ENCODE data around the gene BAZ2B. TPM values are rescaled to one million over a fixed set of nuclear protein-coding genes. Genes with fewer than 3 reads are reported as not detected.
"Not testable (repeated sequence)": the region's sequence is repeated elsewhere in the genome, so short reads cannot be mapped to it uniquely, and the experiment has no call there.

The BAZ2B gene
- total RNA-seq, 2 experiments from 2014 or later = 8.1 to 8.4 TPM

DNA sequence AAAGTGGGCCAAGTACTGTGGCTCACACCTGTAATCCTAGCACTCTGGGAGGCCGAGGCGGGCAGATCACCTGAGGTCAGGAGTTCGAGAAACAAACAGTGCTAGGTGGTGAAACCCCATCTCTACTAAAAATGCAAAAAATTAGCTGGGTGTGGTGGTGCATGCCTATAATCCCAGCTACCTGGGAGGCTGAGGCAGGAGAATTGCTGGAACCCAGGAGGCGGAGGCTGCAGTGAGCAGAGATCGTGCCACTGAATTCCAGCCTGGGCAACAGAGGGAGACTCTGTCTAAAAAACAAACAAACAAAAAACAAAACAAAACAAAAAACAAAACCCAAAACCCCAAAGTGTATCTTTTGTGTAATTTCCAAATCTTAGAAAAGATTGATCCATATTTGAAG lies 214.2 kb downstream of the BAZ2B start:
- H3K9me3 Mint-ChIP-seq (ENCODE audit: low read depth); intact Hi-C loops (cut with DNase I, micrococcal nuclease); ATAC-seq; POLR2A ChIA-PET; CTCF ChIA-PET; H3K4me3 Mint-ChIP-seq; DNase-seq; H3K4me1 Mint-ChIP-seq; H3K27ac Mint-ChIP-seq; H3K36me3 Mint-ChIP-seq (ENCODE audit: low read depth); H3K27me3 Mint-ChIP-seq: not testable (repeated sequence)

DNA sequence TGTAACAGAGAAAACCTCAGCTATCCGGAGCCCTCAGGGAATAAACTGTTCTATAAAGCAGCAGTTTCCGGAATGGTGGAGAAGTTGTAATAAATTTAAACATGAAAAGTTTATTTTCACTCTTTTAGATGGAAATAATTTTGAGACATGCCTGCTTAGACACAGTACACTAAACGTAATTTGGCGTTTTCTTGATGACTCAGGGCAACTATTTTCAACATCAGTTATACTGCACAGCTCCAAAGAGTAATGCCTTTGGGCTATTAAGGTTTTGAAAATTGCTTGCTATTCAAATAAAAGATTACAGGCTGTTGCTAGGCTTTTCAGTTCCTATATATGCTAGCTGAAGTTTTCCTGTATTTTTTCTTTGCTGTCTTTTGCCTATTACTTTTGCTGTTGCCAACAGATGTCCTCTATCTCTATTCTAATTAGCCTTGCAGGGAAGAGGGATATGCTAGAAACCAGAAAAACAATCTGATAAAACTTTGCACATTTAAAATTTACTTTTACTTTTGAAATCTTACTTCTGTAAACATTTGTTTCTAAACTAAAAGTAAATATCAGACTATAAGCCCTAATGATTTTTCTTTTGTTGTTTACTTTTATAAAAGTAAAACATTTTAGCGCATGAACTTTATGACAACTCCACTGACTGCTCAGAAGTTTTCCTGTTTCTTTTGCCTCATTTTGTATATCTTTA lies 216.5 kb downstream of the BAZ2B start:
- H3K27ac Mint-ChIP-seq = no peak overlapping the region
- intact Hi-C loops (cut with DNase I, micrococcal nuclease) = no loop called here
- ChIA-PET CTCF (no interaction called here), POLR2A (no interaction called here)
- no peaks in the 10 kb centered on the region for H3K4me1 Mint-ChIP-seq
- H3K27me3 Mint-ChIP-seq = no peaks in the 10 kb centered on the region
- DNase-seq (no peak), ATAC-seq (no peak)
- peaks cover 5% of the 10 kb centered on the region for H3K36me3 Mint-ChIP-seq (ENCODE audit: low read depth)
- H3K9me3 Mint-ChIP-seq (ENCODE audit: low read depth) = no peaks in the 10 kb centered on the region
- no peak overlapping the region for H3K4me3 Mint-ChIP-seq

DNA sequence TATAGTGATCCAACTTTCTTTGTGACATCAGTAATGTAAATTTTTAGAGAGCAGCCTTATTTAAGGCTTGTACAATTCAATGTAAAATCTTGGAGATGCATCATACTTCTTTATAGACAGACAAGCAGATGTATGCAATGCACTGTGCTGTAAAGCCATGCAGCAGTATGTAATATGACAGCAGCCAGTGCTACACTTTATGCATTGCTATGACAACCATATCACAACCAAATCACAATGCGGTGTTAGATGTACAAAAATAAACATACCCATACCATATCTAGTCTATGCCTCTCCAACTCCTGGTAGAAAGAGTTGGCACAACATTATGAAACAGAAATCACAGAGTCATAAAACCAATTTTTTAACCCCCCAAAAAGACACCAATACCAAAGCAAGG lies 219.5 kb downstream of the BAZ2B start:
- H3K4me3 Mint-ChIP-seq = no peak overlapping the region
- H3K27me3 Mint-ChIP-seq = no peaks in the 10 kb centered on the region
- peaks cover 3% of the 10 kb centered on the region for H3K36me3 Mint-ChIP-seq (ENCODE audit: low read depth)
- no peaks in the 10 kb centered on the region for H3K4me1 Mint-ChIP-seq
- H3K9me3 Mint-ChIP-seq (ENCODE audit: low read depth) = no peaks in the 10 kb centered on the region
- intact Hi-C loops (cut with DNase I, micrococcal nuclease) = no loop called here
- no peak for ATAC-seq
- no peak for DNase-seq
- ChIA-PET CTCF (no interaction called here), POLR2A (no interaction called here)
- no peak overlapping the region for H3K27ac Mint-ChIP-seq

DNA sequence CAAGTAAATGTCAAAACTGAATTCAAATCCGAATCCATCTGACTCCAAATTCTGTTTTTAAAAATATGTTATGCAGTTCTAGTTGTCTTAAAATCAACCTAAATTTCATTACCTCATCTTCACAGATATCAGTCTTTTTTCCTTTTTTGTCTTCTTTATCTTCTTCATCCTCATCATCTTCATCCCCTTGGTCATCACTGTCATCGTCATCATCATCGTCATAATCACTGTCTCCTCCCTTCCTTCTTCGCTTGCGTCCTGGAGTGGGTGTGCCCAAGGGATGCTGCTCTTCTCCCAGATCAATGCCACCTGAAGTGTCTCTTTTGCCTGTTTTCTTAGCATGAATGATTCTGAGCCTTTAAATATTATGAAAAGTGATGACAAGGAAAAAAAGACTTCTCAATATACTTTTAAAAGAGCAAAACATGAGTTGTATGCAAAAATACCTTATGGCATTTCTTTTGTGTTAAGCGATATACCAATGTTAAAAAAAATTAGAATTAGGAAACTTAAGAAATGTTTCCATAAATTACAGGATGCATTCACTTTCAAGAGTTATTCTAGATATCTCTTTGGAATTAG lies 233.8 kb downstream of the BAZ2B start:
- intact Hi-C loops (cut with DNase I, micrococcal nuclease) = no loop called here

DNA sequence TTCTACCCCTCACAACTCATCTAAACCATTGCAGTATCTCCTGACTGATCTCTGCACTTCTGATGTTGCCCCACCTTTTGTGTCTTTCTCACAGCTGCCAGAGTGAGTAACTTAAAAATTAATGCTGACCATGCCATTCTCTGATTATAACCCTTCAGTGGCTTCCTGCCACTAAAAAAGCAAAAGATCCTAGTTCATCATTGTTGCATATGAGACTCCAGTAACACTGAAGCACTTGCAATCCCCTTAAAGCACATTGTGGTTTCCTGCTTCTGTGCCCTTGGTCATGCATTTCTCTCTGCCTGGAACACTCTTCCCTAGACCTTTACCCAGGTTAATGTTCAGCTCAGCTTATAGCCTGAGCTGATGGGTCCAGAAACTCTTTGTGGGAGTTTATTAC lies 234.8 kb downstream of the BAZ2B start:
- no peaks in the 10 kb centered on the region for H3K4me1 Mint-ChIP-seq

More for the DNA sequence above, 233.8 kb downstream of the BAZ2B start:
- CTCF ChIA-PET = no interaction called here
- POLR2A ChIA-PET = no interaction called here
- Mint-ChIP-seq H3K4me3 (no peak overlapping the region), H3K36me3 (ENCODE audit: low read depth) (peaks cover 3% of the 10 kb centered on the region), H3K27ac (no peak overlapping the region), H3K27me3 (no peaks in the 10 kb centered on the region), H3K9me3 (ENCODE audit: low read depth) (no peaks in the 10 kb centered on the region), H3K4me1 (no peaks in the 10 kb centered on the region)
- ATAC-seq = no peak
- no peak for DNase-seq

DNA sequence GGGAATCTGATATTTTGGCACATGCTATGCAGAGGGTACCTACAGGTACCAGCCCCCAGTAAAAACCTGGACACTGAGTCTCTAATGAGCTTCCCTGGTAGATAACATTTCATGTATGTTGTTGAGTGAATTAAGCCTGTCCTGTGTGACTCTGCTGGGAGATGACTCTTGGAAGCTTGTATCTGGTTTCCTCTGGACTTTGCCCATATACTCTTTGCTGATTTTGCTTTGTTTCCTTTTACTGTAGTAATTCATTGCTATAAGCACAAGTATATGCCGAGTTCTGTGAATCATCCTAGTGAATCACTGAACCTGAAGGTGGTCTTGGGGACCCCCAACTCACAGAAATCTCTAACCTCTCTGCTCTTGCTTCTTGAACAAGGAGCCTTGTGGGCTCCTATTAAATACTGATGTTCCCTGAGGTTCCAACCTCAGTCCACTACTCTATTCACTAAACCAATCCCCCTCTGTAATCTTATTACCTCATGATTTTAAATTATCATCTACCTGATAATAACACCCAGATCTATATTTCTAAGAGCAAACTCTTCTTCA lies 235.6 kb downstream of the BAZ2B start:
- Mint-ChIP-seq H3K9me3 (ENCODE audit: low read depth) (no peaks in the 10 kb centered on the region), H3K36me3 (ENCODE audit: low read depth) (peaks cover 3% of the 10 kb centered on the region), H3K4me3 (no peak overlapping the region), H3K27ac (no peak overlapping the region), H3K4me1 (no peaks in the 10 kb centered on the region), H3K27me3 (no peaks in the 10 kb centered on the region)
- no peak for DNase-seq
- no peak for ATAC-seq
- ChIA-PET POLR2A (no interaction called here), CTCF (no interaction called here)
- intact Hi-C loops (cut with DNase I, micrococcal nuclease) = no loop called here

More for the DNA sequence above, 234.8 kb downstream of the BAZ2B start:
- no peaks in the 10 kb centered on the region for H3K27me3 Mint-ChIP-seq
- no peak overlapping the region for H3K27ac Mint-ChIP-seq
- ATAC-seq = no peak
- POLR2A ChIA-PET = no interaction called here
- intact Hi-C loops (cut with DNase I, micrococcal nuclease) = no loop called here
- CTCF ChIA-PET = no interaction called here
- no peak overlapping the region for H3K4me3 Mint-ChIP-seq
- peaks cover 3% of the 10 kb centered on the region for H3K36me3 Mint-ChIP-seq (ENCODE audit: low read depth)
- H3K9me3 Mint-ChIP-seq (ENCODE audit: low read depth) = no peaks in the 10 kb centered on the region
- no peak for DNase-seq

DNA sequence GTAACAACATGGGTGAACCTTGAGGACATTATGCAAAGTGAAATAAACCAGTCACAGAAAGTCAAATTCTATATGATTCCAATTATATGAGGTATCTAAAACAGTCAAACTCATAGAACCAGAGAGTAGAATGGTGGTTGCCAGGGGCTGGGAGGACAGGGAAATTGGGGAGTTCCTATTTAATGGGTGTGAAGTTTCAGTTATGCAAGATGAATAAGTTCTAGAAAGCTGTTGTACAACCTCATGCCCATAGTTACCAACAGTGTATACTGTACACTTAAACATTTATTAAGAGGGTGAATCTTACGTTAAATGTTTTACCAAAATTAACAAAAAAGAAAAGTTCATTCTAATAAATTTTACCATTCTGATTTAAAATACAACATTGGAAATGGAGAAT lies 237.2 kb downstream of the BAZ2B start:
- H3K36me3 Mint-ChIP-seq (ENCODE audit: low read depth) = peaks cover 3% of the 10 kb centered on the region
- H3K9me3 Mint-ChIP-seq (ENCODE audit: low read depth) = no peaks in the 10 kb centered on the region
- intact Hi-C loops (cut with DNase I, micrococcal nuclease) = no loop called here
- H3K4me3 Mint-ChIP-seq = no peak overlapping the region
- H3K27ac Mint-ChIP-seq = no peak overlapping the region
- ChIA-PET CTCF (interaction anchor here (0.8 kb wide), 1 partner anchor 28 kb away, joined by 3 read pairs; no protein-coding TSS in a partner anchor), POLR2A (no interaction called here)
- DNase-seq (no peak), ATAC-seq (no peak)
- H3K27me3 Mint-ChIP-seq = no peaks in the 10 kb centered on the region
- no peaks in the 10 kb centered on the region for H3K4me1 Mint-ChIP-seq

DNA sequence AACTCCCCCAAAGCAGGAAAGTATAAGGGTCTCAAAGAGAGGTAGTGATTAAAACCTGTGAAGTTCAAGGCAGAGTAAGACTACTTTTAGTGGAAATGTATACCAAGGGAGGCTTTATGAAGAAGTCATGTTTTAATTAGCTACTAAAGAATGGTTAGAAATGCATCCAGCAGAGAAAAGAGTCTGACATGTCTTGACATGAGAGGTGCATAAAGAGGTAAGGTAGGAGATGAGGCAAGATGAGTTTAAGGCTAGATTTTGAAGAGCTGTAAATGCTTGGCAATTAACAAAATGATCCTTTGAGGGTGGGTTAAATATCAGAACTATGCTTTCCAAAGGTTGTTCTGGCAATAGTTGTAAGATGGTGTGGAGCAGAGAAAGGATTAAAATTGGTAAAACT lies 241.1 kb downstream of the BAZ2B start:
- Mint-ChIP-seq H3K36me3 (ENCODE audit: low read depth) (peaks cover 10% of the 10 kb centered on the region), H3K27ac (no peak overlapping the region), H3K27me3 (no peaks in the 10 kb centered on the region), H3K4me1 (no peaks in the 10 kb centered on the region), H3K4me3 (no peak overlapping the region), H3K9me3 (ENCODE audit: low read depth) (no peaks in the 10 kb centered on the region)
- ChIA-PET POLR2A (no interaction called here), CTCF (interaction anchor here (0.6 to 1.2 kb wide), 2 partner anchors 10 to 1667 kb away, joined by 3 to 4 read pairs; no protein-coding TSS in a partner anchor)
- DNase-seq (no peak), ATAC-seq (no peak)
- intact Hi-C loops (cut with DNase I, micrococcal nuclease) = no loop called here

DNA sequence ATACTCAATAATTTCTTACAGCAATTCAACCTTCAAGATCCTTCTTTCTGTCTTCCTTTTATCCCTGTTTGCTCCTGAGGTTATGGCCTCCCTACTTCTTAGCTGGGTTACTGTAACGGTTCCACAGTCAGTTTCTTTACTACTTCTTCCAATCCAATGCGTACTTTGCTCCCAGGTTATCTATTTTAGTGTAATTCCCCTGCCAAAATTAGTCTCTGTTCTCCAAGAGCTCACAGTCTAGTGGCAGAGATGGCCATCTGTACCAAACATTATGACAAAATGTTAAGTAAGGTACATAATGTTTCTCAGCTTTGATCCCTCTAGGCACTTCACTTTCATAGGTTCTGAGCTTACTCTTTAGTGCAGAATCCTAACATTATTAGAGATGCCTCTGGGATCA lies 244.8 kb downstream of the BAZ2B start:
- Mint-ChIP-seq H3K36me3 (ENCODE audit: low read depth) (peaks cover 14% of the 10 kb centered on the region), H3K27ac (no peak overlapping the region), H3K4me1 (no peaks in the 10 kb centered on the region), H3K9me3 (ENCODE audit: low read depth) (no peaks in the 10 kb centered on the region), H3K4me3 (no peak overlapping the region), H3K27me3 (no peaks in the 10 kb centered on the region)
- no peak for DNase-seq
- intact Hi-C loops (cut with DNase I, micrococcal nuclease) = no loop called here
- ATAC-seq = no peak
- ChIA-PET POLR2A (no interaction called here), CTCF (no interaction called here)

DNA sequence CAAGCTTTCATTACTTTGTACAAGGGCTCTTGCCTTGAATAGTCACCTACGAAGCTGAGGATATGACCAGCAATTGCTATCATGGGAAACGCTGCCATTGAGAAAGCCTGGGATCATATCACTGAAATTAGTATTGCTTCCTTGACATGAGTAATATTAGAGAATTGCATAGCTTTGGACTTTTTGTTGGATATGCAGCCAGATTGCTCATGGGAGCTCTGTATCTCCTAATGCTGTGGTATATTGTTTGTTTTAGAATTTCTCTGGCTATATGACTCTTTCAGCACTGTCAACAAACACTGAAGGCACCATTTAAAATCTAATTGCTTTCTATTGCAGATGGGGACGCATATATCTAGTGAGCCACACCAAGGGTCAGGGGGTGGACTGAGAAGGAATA lies 249.8 kb downstream of the BAZ2B start:
- ChIA-PET POLR2A (no interaction called here), CTCF (interaction anchor here (1.5 kb wide), 1 partner anchor 9 kb away, joined by 4 read pairs; no protein-coding TSS in a partner anchor)
- Mint-ChIP-seq H3K27me3 (no peaks in the 10 kb centered on the region), H3K4me3 (no peak overlapping the region), H3K27ac (no peak overlapping the region), H3K4me1 (no peaks in the 10 kb centered on the region), H3K36me3 (ENCODE audit: low read depth) (peaks cover 9% of the 10 kb centered on the region), H3K9me3 (ENCODE audit: low read depth) (no peaks in the 10 kb centered on the region)
- no peak for DNase-seq
- intact Hi-C loops (cut with DNase I, micrococcal nuclease) = no loop called here
- no peak for ATAC-seq

DNA sequence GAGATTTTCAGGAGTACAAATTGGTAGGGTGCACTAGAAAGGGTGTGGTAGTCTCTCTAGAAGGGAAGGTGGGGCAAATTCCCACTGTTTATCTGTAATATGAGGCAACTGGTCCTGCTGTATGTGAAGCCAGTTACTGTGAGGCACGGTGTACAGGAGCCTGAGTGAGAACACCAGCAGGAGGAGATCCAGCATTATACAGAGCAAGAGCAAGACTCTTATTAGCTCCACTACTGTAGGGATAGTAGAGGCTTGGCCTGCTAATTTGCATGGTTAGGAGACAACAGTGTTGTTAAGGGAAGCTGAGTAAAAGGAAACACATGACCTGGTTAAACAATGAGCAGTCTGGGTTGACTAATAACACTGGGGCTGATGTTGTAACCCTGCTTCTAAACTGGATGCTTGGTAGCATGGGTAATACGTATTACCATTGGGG lies 253.5 kb downstream of the BAZ2B start:
- Mint-ChIP-seq H3K27me3 (no peaks in the 10 kb centered on the region), H3K36me3 (ENCODE audit: low read depth) (peaks cover 4% of the 10 kb centered on the region), H3K4me3 (no peak overlapping the region), H3K9me3 (ENCODE audit: low read depth) (no peaks in the 10 kb centered on the region), H3K4me1 (no peaks in the 10 kb centered on the region), H3K27ac (no peak overlapping the region)
- CTCF ChIA-PET = no interaction called here
- intact Hi-C loops (cut with DNase I, micrococcal nuclease) = no loop called here
- POLR2A ChIA-PET = no interaction called here
- ATAC-seq (no peak), DNase-seq (no peak)

DNA sequence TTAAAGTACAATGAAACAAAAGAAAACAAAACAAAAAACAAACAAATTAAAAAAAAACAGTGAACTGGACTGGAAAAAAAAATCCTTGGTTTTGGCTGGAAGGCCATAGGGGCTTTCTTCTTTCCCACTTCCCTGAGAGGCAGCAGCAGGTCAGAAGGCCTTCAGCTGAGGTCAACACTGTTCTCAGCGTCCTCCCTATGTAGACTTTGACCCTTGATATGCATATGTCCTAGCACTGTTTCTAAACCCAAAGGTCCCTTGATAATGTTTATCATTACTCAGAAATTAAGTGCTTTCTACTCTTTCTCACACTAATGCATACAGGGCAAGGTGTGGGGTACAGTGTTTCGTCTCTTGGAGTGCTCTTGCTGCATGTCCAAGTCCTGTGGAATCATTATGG lies 254.3 kb downstream of the BAZ2B start:
- ATAC-seq = no peak
- ChIA-PET CTCF (no interaction called here), POLR2A (no interaction called here)
- Mint-ChIP-seq H3K27ac (no peak overlapping the region), H3K4me1 (no peaks in the 10 kb centered on the region), H3K4me3 (no peak overlapping the region), H3K27me3 (no peaks in the 10 kb centered on the region), H3K9me3 (ENCODE audit: low read depth) (no peaks in the 10 kb centered on the region), H3K36me3 (ENCODE audit: low read depth) (peaks cover 4% of the 10 kb centered on the region)
- intact Hi-C loops (cut with DNase I, micrococcal nuclease) = no loop called here
- DNase-seq = no peak

Data from activated CD4-positive, alpha-beta T cell treated with anti-CD3 and anti-CD28 coated beads for 36 hours (primary cell).